Karpas-422 (cell line): ENCODE measurements around the gene EVL. TPM values are rescaled to one million over a fixed set of nuclear protein-coding genes. Genes with fewer than 3 reads are reported as not detected.

Experiments used
- DNase-seq: peaks from one replicate; pipeline ENCODE4 v3.0.0-alpha.2; 2015
- H2AFZ ChIP-seq: fragments of 200-600 bp; sonication (generic); 2 replicates; pipeline ENCODE4 v1.6.1; 2014; ENCODE audit warnings: antibody characterized with exemption, low read length, mixed read lengths
- H3K27ac ChIP-seq: fragments of 200-600 bp; sonication (generic); 2 replicates; pipeline ENCODE4 v1.5.1; 2014; ENCODE audit warnings: mild to moderate bottlenecking, low read length, moderate library complexity
- H3K27me3 ChIP-seq: fragments of 200-600 bp; sonication (generic); 2 replicates; pipeline ENCODE4 v1.6.1; 2014; ENCODE audit warnings: low read length, mixed read lengths
- H3K36me3 ChIP-seq: fragments of 200-600 bp; sonication (generic); 2 replicates; pipeline ENCODE4 v1.6.1; 2014; ENCODE audit warnings: low read length, mixed read lengths; ENCODE audit not compliant: insufficient read depth
- H3K4me1 ChIP-seq: fragments of 200-600 bp; sonication (generic); 2 replicates; pipeline ENCODE4 v1.6.1; 2014; ENCODE audit warnings: mild to moderate bottlenecking, low read length, mixed read lengths
- H3K4me2 ChIP-seq: fragments of 200-600 bp; sonication (generic); 2 replicates; pipeline ENCODE4 v1.6.1; 2014; ENCODE audit warnings: low read length, low read depth, mild to moderate bottlenecking; ENCODE audit not compliant: poor library complexity, severe bottlenecking
- H3K4me3 ChIP-seq: fragments of 200-600 bp; sonication (generic); 2 replicates; pipeline ENCODE4 v1.5.1; 2014; ENCODE audit warnings: mild to moderate bottlenecking, antibody characterized with exemption, low read length, mixed read lengths
- H3K79me2 ChIP-seq: fragments of 200-600 bp; sonication (generic); 2 replicates; pipeline ENCODE4 v1.6.1; 2014; ENCODE audit warnings: mild to moderate bottlenecking, low read length, mixed read lengths
- H3K9ac ChIP-seq: fragments of 200-600 bp; sonication (generic); 2 replicates; pipeline ENCODE4 v1.6.0; 2014; ENCODE audit warnings: low read length
- H3K9me2 ChIP-seq: fragments of 200-600 bp; sonication (generic), shearing (Covaris generic); replicated peaks from 2 replicates; pipeline ENCODE4 v1.6.0; 2014; ENCODE audit warnings: mild to moderate bottlenecking, low read length, moderate library complexity; ENCODE audit not compliant: insufficient read depth
- H3K9me3 ChIP-seq: fragments of 300-700, 200-600 bp; sonication (generic); 2 replicates; pipeline ENCODE4 v1.6.1; 2014; ENCODE audit warnings: low read length, mixed read lengths
- H4K20me1 ChIP-seq: fragments of 200-600 bp; sonication (generic); 2 replicates; pipeline ENCODE4 v1.6.1; 2014; ENCODE audit warnings: mild to moderate bottlenecking, antibody characterized with exemption, low read length, low read depth; ENCODE audit not compliant: insufficient read depth
- total RNA-seq: library from RNA; depleted of rRNA; stranded (reverse); fragments of >200 nt; shearing (Covaris generic); gene quantifications from 2 replicates; pipeline ENCODE4 v1.2.3, GENCODE V29; 2014; ENCODE audit warnings: low replicate concordance

EVL gene
- total RNA-seq, 1 experiment from 2014 or later, result 3.5 TPM

GRCh38 chr14:100130521-100130920 lies 65.3 kb downstream of the EVL start:
- Histone ChIP-seq H3K9me3 (no peaks in the 10 kb centered on the region), H3K4me2 (no peak overlapping the region), H2AFZ (no peak overlapping the region), H3K4me1 (no peaks in the 10 kb centered on the region), H3K4me3 (no peak overlapping the region), H3K27ac (no peak overlapping the region), H3K27me3 (no peaks in the 10 kb centered on the region), H3K79me2 (no peaks in the 10 kb centered on the region), H3K9ac (no peak overlapping the region), H4K20me1 (no peaks in the 10 kb centered on the region), H3K36me3 (no peaks in the 10 kb centered on the region), H3K9me2 (no peaks in the 10 kb centered on the region)
- DNase-seq, result no peak

- Histone ChIP-seq H3K27me3 (no peaks in the 10 kb centered on the region), H4K20me1 (no peaks in the 10 kb centered on the region), H3K27ac (no peak overlapping the region), H3K36me3 (no peaks in the 10 kb centered on the region), H3K4me1 (no peaks in the 10 kb centered on the region), H3K9me3 (no peaks in the 10 kb centered on the region), H3K9ac (no peak overlapping the region), H3K4me2 (no peak overlapping the region), H3K79me2 (no peaks in the 10 kb centered on the region), H3K4me3 (no peak overlapping the region), H2AFZ (no peak overlapping the region), H3K9me2 (no peaks in the 10 kb centered on the region)
- no peak for DNase-seq
Observed at GRCh38 chr14:100131181-100131580, 66.0 kb downstream of the EVL start.

- no peaks in the 10 kb centered on the region for H4K20me1 ChIP-seq
- no peak overlapping the region for H3K4me2 ChIP-seq
- no peak for DNase-seq
- H3K27me3 ChIP-seq, result no peaks in the 10 kb centered on the region
- H3K4me3 ChIP-seq, result no peak overlapping the region
- no peaks in the 10 kb centered on the region for H3K4me1 ChIP-seq
- no peaks in the 10 kb centered on the region for H3K9me2 ChIP-seq
- no peak overlapping the region for H3K9ac ChIP-seq
- H3K27ac ChIP-seq, result no peak overlapping the region
- H2AFZ ChIP-seq, result no peak overlapping the region
- no peaks in the 10 kb centered on the region for H3K79me2 ChIP-seq
- H3K36me3 ChIP-seq, result no peaks in the 10 kb centered on the region
- H3K9me3 ChIP-seq, result no peaks in the 10 kb centered on the region
Observed at GRCh38 chr14:100132161-100132902, 67.1 kb downstream of the EVL start.

- Histone ChIP-seq H3K79me2 (no peaks in the 10 kb centered on the region), H3K4me1 (no peaks in the 10 kb centered on the region), H3K9me3 (no peaks in the 10 kb centered on the region), H3K9me2 (no peaks in the 10 kb centered on the region), H3K4me3 (no peak overlapping the region), H3K27ac (no peak overlapping the region), H3K9ac (no peak overlapping the region), H2AFZ (no peak overlapping the region), H4K20me1 (no peaks in the 10 kb centered on the region), H3K27me3 (no peaks in the 10 kb centered on the region), H3K4me2 (no peak overlapping the region), H3K36me3 (no peaks in the 10 kb centered on the region)
- no peak for DNase-seq
Observed at GRCh38 chr14:100132903-100133510, 67.8 kb downstream of the EVL start.

- Histone ChIP-seq H3K4me2 (no peak overlapping the region), H3K27me3 (no peaks in the 10 kb centered on the region), H3K27ac (no peak overlapping the region), H3K4me1 (no peaks in the 10 kb centered on the region), H3K9me2 (no peaks in the 10 kb centered on the region), H3K9ac (no peak overlapping the region), H3K36me3 (no peaks in the 10 kb centered on the region), H4K20me1 (no peaks in the 10 kb centered on the region), H3K79me2 (no peaks in the 10 kb centered on the region), H3K4me3 (no peak overlapping the region), H2AFZ (no peak overlapping the region), H3K9me3 (no peaks in the 10 kb centered on the region)
- no peak for DNase-seq
Observed at GRCh38 chr14:100134586-100134985, 69.4 kb downstream of the EVL start.

GRCh38 chr14:100135073-100135472 lies 69.9 kb downstream of the EVL start:
- H2AFZ ChIP-seq, result no peak overlapping the region

GRCh38 chr14:100135784-100136183 lies 70.6 kb downstream of the EVL start:
- H3K4me2 ChIP-seq, result no peak overlapping the region
- H3K9me3 ChIP-seq, result no peaks in the 10 kb centered on the region
- H3K27me3 ChIP-seq, result no peaks in the 10 kb centered on the region
- H3K4me3 ChIP-seq, result no peak overlapping the region
- H3K27ac ChIP-seq, result no peak overlapping the region
- no peaks in the 10 kb centered on the region for H3K4me1 ChIP-seq
- H4K20me1 ChIP-seq, result no peaks in the 10 kb centered on the region
- no peaks in the 10 kb centered on the region for H3K36me3 ChIP-seq
- no peak overlapping the region for H2AFZ ChIP-seq
- DNase-seq, result no peak
- no peaks in the 10 kb centered on the region for H3K79me2 ChIP-seq
- no peaks in the 10 kb centered on the region for H3K9me2 ChIP-seq
- no peak overlapping the region for H3K9ac ChIP-seq

More at GRCh38 chr14:100135073-100135472, 69.9 kb downstream of the EVL start:
- Histone ChIP-seq H3K79me2 (no peaks in the 10 kb centered on the region), H3K4me3 (no peak overlapping the region), H3K36me3 (no peaks in the 10 kb centered on the region), H3K27ac (no peak overlapping the region), H4K20me1 (no peaks in the 10 kb centered on the region), H3K4me2 (no peak overlapping the region), H3K9ac (no peak overlapping the region), H3K4me1 (no peaks in the 10 kb centered on the region), H3K9me2 (no peaks in the 10 kb centered on the region), H3K9me3 (no peaks in the 10 kb centered on the region), H3K27me3 (no peaks in the 10 kb centered on the region)
- no peak for DNase-seq

- no peaks in the 10 kb centered on the region for H4K20me1 ChIP-seq
- no peak overlapping the region for H3K4me2 ChIP-seq
- no peak overlapping the region for H3K4me3 ChIP-seq
- H2AFZ ChIP-seq, result no peak overlapping the region
- no peaks in the 10 kb centered on the region for H3K36me3 ChIP-seq
- no peaks in the 10 kb centered on the region for H3K9me3 ChIP-seq
- H3K4me1 ChIP-seq, result no peaks in the 10 kb centered on the region
- no peaks in the 10 kb centered on the region for H3K27me3 ChIP-seq
- no peak for DNase-seq
- no peak overlapping the region for H3K9ac ChIP-seq
- no peaks in the 10 kb centered on the region for H3K9me2 ChIP-seq
- no peak overlapping the region for H3K27ac ChIP-seq
- no peaks in the 10 kb centered on the region for H3K79me2 ChIP-seq
Observed at GRCh38 chr14:100137173-100137572, 72.0 kb downstream of the EVL start.
